ENCODE measurements around the gene RAPGEFL1.
"Not testable (repeated sequence)": the region's sequence is repeated elsewhere in the genome, so short reads cannot be mapped to it uniquely, and the experiment has no call there.

Gene RAPGEFL1

GRCh38 chr17:40180694-40181093, 3.4 kb downstream of the RAPGEFL1 start:
- TF ChIP-seq GATA1 (IDR thresholded peaks at IDR 0.05; ENCODE audit: low read depth, low read length) (no peak), POLR2A (IDR thresholded peaks at IDR 0.05; ENCODE audit: low read length) (no peak)
- no peak for DNase-seq

GRCh38 chr17:40181205-40181604, 3.9 kb downstream of the RAPGEFL1 start:
- no peak for DNase-seq
- no peak for TF ChIP-seq GATA1 (IDR thresholded peaks at IDR 0.05; ENCODE audit: low read depth, low read length)
- TF ChIP-seq POLR2A (IDR thresholded peaks at IDR 0.05; ENCODE audit: low read length): no peak

GRCh38 chr17:40182606-40183005, 5.3 kb downstream of the RAPGEFL1 start:
- TF ChIP-seq GATA1 (IDR thresholded peaks at IDR 0.05; ENCODE audit: low read depth, low read length) (no peak), POLR2A (IDR thresholded peaks at IDR 0.05; ENCODE audit: low read length) (no peak)
- no peak for DNase-seq

- DNase-seq: no peak
- no peak for TF ChIP-seq GATA1 (IDR thresholded peaks at IDR 0.05; ENCODE audit: low read depth, low read length)
- TF ChIP-seq POLR2A (IDR thresholded peaks at IDR 0.05; ENCODE audit: low read length): no peak
Measured at GRCh38 chr17:40187238-40187637, 10.0 kb downstream of the RAPGEFL1 start.

- no peak for DNase-seq
- no peak for TF ChIP-seq GATA1 (IDR thresholded peaks at IDR 0.05; ENCODE audit: low read depth, low read length)
- no peak for TF ChIP-seq POLR2A (IDR thresholded peaks at IDR 0.05; ENCODE audit: low read length)
Measured at GRCh38 chr17:40188694-40189093, 11.4 kb downstream of the RAPGEFL1 start.

GRCh38 chr17:40190197-40191021, 13.1 kb downstream of the RAPGEFL1 start:
- TF ChIP-seq POLR2A (IDR thresholded peaks at IDR 0.05; ENCODE audit: low read length): no peak
- no peak for TF ChIP-seq GATA1 (IDR thresholded peaks at IDR 0.05; ENCODE audit: low read depth, low read length)
- DNase-seq: peak; percentile 38 to 46

- TF ChIP-seq GATA1 (IDR thresholded peaks at IDR 0.05; ENCODE audit: low read depth, low read length) (no peak), POLR2A (IDR thresholded peaks at IDR 0.05; ENCODE audit: low read length) (no peak)
- peak; percentile 79 to 84 for DNase-seq
Measured at GRCh38 chr17:40191237-40192208, 14.3 kb downstream of the RAPGEFL1 start.

- no peak for TF ChIP-seq GATA1 (IDR thresholded peaks at IDR 0.05; ENCODE audit: low read depth, low read length)
- no peak for TF ChIP-seq POLR2A (IDR thresholded peaks at IDR 0.05; ENCODE audit: low read length)
- DNase-seq: no peak
Measured at GRCh38 chr17:40192961-40193360, 15.7 kb downstream of the RAPGEFL1 start.

- DNase-seq: no peak
- TF ChIP-seq POLR2A (IDR thresholded peaks at IDR 0.05; ENCODE audit: low read length) (no peak), GATA1 (IDR thresholded peaks at IDR 0.05; ENCODE audit: low read depth, low read length) (no peak)
Measured at GRCh38 chr17:40194821-40195220, 17.6 kb downstream of the RAPGEFL1 start.

GRCh38 chr17:40197550-40197949, 20.3 kb downstream of the RAPGEFL1 start:
- TF ChIP-seq POLR2A (IDR thresholded peaks at IDR 0.05; ENCODE audit: low read length) (no peak), GATA1 (IDR thresholded peaks at IDR 0.05; ENCODE audit: low read depth, low read length) (no peak)
- DNase-seq: no peak

- peak; percentile 20 to 34 for DNase-seq
Measured at GRCh38 chr17:40197965-40198456, 20.7 kb downstream of the RAPGEFL1 start.

GRCh38 chr17:40198576-40198975, 21.3 kb downstream of the RAPGEFL1 start:
- DNase-seq: no peak
- TF ChIP-seq POLR2A (IDR thresholded peaks at IDR 0.05; ENCODE audit: low read length) (no peak), GATA1 (IDR thresholded peaks at IDR 0.05; ENCODE audit: low read depth, low read length) (no peak)

GRCh38 chr17:40203131-40203530, 25.9 kb downstream of the RAPGEFL1 start:
- peak; percentile 45 to 73 for DNase-seq
- TF ChIP-seq GATA1 (IDR thresholded peaks at IDR 0.05; ENCODE audit: low read depth, low read length) (no peak), POLR2A (IDR thresholded peaks at IDR 0.05; ENCODE audit: low read length) (no peak)

GRCh38 chr17:40206193-40206592, 28.9 kb downstream of the RAPGEFL1 start:
- not testable (repeated sequence) for DNase-seq

Data from erythroblast (primary cell).